ENCODE results near the gene ARID3C. TPM values are rescaled to one million over a fixed set of nuclear protein-coding genes. Genes with fewer than 3 reads are reported as not detected.
A peak's percentile ranks its signal among the peaks of the same experiment; 100 is the strongest.

Gene ARID3C
- total RNA-seq, 2 experiments from 2014 or later = 0.29 to 0.32 TPM

DNA sequence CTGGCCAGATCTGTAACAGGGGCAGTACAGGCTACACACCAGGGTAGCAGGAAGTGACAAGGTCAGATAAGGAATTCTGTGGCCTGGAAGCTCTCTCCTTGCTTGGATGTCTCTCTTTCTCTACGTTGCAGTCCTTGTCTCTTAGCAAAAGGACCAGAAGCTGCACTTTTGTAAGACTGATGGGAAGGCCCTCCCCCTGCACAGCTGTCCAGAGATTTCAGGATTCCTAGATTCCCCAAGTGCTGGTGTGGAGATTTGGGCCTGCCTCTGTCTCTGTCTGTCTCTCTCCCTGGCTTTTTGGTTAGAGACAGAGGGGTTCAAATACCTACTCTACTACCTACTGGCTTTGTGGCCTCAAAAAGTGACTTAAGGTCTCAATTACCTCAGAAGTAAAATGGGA, 29.3 kb downstream of the ARID3C start:
- Mint-ChIP-seq H3K36me3 (ENCODE audit: low read depth) (no peaks in the 10 kb centered on the region), H3K27me3 (peaks cover 5% of the 10 kb centered on the region), H3K4me3 (no peak overlapping the region), H3K9me3 (no peaks in the 10 kb centered on the region), H3K4me1 (ENCODE audit: low read depth) (no peaks in the 10 kb centered on the region), H3K27ac (no peak overlapping the region)
- intact Hi-C loops (cut with micrococcal nuclease) = no loop called here
- ATAC-seq (no peak), DNase-seq (no peak)
- ChIA-PET CTCF (interaction anchor here (0.6 to 1.4 kb wide), 4 partner anchors 8 to 52 kb away, joined by 3 to 5 read pairs (median 4); no protein-coding TSS in a partner anchor), POLR2A (interaction anchor here (1.1 to 1.3 kb wide), 2 partner anchors 11 to 38 kb away, joined by 3 to 4 read pairs; partner anchors contain the start of gene SIGMAR1)
- TF ChIP-seq, protein P1, sequence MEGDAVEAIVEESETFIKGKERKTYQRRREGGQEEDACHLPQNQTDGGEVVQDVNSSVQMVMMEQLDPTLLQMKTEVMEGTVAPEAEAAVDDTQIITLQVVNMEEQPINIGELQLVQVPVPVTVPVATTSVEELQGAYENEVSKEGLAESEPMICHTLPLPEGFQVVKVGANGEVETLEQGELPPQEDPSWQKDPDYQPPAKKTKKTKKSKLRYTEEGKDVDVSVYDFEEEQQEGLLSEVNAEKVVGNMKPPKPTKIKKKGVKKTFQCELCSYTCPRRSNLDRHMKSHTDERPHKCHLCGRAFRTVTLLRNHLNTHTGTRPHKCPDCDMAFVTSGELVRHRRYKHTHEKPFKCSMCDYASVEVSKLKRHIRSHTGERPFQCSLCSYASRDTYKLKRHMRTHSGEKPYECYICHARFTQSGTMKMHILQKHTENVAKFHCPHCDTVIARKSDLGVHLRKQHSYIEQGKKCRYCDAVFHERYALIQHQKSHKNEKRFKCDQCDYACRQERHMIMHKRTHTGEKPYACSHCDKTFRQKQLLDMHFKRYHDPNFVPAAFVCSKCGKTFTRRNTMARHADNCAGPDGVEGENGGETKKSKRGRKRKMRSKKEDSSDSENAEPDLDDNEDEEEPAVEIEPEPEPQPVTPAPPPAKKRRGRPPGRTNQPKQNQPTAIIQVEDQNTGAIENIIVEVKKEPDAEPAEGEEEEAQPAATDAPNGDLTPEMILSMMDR (IDR thresholded peaks at IDR 0.05) = no peak

DNA sequence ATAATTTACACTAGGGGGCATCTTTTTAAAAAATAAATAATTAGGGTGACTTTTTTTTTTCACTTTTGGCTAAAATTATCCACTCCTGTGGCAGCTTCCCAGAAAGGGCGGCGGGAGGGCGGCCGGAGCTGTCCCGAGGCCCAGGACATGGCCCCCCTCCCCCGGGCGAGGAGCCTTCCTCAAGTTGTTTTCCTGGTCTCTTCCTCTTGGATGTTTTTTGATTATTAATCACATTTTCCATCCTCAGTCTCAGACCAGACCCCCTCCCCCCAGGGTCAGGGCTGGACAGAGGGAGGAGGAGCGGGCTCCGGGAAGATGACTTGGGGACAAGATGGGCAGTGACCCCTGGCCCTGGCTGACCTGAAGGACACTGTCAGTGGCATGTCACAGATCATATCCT, 34.7 kb downstream of the ARID3C start:
- TF ChIP-seq, protein P1 (IDR thresholded peaks at IDR 0.05) = no peak
- POLR2A ChIA-PET = no interaction called here
- intact Hi-C loops (cut with micrococcal nuclease) = loop anchor here (5.0 kb wide), 2 partner anchors 47 to 157 kb away; no protein-coding TSS in a partner anchor
- Mint-ChIP-seq H3K4me3 (no peak overlapping the region), H3K27ac (no peak overlapping the region), H3K9me3 (no peaks in the 10 kb centered on the region), H3K27me3 (peaks cover 33% of the 10 kb centered on the region), H3K4me1 (ENCODE audit: low read depth) (peaks cover 18% of the 10 kb centered on the region), H3K36me3 (ENCODE audit: low read depth) (no peaks in the 10 kb centered on the region)
- CTCF ChIA-PET = interaction anchor here (1.5 to 2.1 kb wide), 4 partner anchors 31 to 190 kb away, joined by 5 to 10 read pairs (median 8); no protein-coding TSS in a partner anchor
- no peak for ATAC-seq
- no peak for DNase-seq

DNA sequence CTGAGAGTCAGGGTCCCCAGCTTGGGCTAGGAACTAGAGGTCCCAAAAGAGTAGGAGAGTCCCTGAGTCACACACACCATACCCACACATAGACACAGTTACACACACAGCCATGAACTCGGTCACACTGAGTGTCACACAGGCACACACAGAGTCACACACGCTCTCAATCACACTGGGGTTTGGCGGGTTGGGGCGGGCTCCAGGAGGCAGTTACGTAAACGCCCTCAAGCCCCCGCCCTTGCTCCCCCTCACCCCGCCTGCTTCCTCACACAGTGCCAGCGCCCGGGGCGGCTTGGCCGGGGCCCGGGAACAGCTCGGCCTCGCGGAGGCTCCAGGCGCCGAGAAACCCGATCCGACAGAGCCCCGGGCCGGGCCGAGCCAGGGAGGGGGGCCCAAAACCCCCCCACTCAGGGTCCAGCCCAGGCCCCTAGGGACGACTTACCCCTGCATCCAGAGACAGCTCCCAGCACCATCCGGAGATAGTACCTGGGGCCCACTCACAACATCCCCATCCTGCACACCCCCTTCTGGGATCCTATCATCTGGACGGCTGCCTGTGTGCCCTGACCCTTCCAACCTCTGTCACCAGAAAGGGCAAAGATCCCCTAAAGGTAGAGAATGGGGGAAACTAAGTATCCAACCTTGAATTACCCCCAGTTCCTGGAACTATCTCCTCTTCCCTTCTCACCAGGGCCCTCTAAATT, 35.8 kb downstream of the ARID3C start:
- Mint-ChIP-seq H3K9me3 (no peaks in the 10 kb centered on the region), H3K4me3 (no peak overlapping the region), H3K27ac (no peak overlapping the region), H3K36me3 (ENCODE audit: low read depth) (no peaks in the 10 kb centered on the region), H3K27me3 (peaks cover 43% of the 10 kb centered on the region), H3K4me1 (ENCODE audit: low read depth) (peaks cover 23% of the 10 kb centered on the region)
- no peak for ATAC-seq
- ChIA-PET POLR2A (interaction anchor here (0.7 kb wide), 2 partner anchors 11 to 236 kb away, joined by 3 to 4 read pairs; no protein-coding TSS in a partner anchor), CTCF (interaction anchor here (1.1 to 3.2 kb wide), 11 partner anchors 10 to 189 kb away, joined by 3 to 43 read pairs (median 16); partner anchors contain the start of genes DCTN3 and RPP25L)
- peak; percentile 30 for DNase-seq
- intact Hi-C loops (cut with micrococcal nuclease) = loop anchor here (5.0 kb wide), 2 partner anchors 46 to 156 kb away; no protein-coding TSS in a partner anchor
- TF ChIP-seq, protein P1 (IDR thresholded peaks at IDR 0.05) = no peak

DNA sequence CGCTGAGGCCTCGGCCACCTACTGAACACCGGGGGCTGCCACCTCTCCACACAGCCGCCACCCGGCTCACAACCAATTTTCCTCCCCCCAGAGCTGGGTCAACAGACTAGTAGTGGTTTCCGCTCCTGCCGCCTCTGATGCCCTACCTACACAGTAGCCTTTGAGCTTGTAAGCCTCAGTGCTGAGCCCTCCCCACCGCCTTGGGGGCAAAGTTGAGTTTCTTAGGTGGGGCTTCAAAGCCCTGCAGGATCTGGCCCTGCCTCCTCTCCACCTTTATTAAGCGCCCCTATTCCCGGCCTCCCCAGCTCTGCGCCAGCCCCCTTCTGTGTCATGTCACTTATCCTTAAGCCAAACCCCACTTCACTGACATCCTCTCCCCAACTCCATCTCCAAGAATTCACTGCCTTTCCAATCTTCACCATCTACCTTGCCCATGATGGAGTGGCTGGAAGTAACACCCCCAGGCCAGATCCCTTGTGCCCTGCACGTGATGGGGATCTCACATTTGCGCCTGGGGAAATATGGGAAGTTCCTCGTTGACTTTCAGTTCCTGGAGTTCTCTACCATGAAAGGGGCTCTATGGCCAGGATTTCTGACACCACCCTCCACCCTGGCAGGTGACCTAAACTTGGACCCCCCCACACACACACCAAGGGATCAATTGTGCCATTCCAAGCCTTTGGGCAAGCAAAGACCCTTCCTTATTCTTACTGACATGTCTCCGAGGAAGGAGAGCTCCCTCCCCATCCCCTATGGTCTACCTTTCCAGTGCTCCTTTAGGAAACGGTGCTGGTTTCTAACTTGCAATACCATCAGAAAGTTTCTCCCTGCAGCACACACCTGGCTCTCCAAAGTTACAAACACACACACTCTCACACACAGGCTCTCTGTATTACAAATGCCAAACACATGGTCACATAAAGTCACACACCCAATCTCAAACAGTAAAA, 36.7 kb downstream of the ARID3C start:
- H3K4me3 Mint-ChIP-seq = no peak overlapping the region
- H3K4me1 Mint-ChIP-seq (ENCODE audit: low read depth) = peaks cover 23% of the 10 kb centered on the region
- no peak for ATAC-seq
- DNase-seq = no peak
- TF ChIP-seq, protein P1 (IDR thresholded peaks at IDR 0.05) = no peak
- H3K36me3 Mint-ChIP-seq (ENCODE audit: low read depth) = no peaks in the 10 kb centered on the region
- H3K9me3 Mint-ChIP-seq = no peaks in the 10 kb centered on the region
- intact Hi-C loops (cut with micrococcal nuclease) = loop anchor here (5.0 kb wide), 2 partner anchors 45 to 155 kb away; no protein-coding TSS in a partner anchor
- CTCF ChIA-PET = interaction anchor here (0.6 to 3.2 kb wide), 39 partner anchors 9 to 188 kb away, joined by 3 to 43 read pairs (median 6); partner anchors contain the start of genes CCL27, DCTN3, ENHO and FAM219A
- no peak overlapping the region for H3K27ac Mint-ChIP-seq
- POLR2A ChIA-PET = interaction anchor here (0.7 kb wide), 2 partner anchors 12 to 235 kb away, joined by 3 to 4 read pairs; no protein-coding TSS in a partner anchor
- peaks cover 51% of the 10 kb centered on the region for H3K27me3 Mint-ChIP-seq

Data from activated CD8-positive, alpha-beta T cell treated with anti-CD3 and anti-CD28 coated beads for 36 hours (primary cell).